Measurements from ENCODE around the gene GLYR1.

DNA sequence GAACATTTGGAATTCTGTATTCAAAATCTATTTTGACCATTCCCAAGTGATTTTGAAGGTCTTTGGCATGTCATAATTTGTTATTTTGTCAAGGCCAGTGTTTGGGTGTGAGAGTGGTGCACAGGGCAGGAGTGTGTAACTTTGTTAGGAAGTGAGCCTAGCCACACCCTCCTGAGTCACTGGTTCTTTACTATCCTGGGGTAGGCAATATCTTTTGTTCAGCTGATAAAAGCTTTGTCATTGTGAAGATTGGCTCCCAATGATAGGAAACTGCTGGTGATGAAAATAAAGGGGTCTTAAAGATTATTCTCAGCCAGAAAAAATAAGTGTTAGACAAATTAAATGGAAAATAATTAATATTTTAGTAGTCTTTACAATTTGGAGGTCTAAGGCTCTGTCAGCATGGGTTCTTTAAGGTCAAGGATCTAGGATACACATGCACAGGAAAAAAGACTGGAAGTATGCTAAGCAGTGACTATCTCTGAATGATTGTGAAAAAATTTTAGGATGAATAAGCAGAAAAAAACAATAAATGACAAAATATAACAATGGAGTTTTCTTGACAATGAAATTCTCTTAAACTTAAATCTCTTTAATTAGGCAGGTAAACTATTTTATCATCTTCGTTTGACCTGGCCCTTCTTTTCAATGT, 5.3 kb upstream of the GLYR1 start:
- TF ChIP-seq, protein P1, sequence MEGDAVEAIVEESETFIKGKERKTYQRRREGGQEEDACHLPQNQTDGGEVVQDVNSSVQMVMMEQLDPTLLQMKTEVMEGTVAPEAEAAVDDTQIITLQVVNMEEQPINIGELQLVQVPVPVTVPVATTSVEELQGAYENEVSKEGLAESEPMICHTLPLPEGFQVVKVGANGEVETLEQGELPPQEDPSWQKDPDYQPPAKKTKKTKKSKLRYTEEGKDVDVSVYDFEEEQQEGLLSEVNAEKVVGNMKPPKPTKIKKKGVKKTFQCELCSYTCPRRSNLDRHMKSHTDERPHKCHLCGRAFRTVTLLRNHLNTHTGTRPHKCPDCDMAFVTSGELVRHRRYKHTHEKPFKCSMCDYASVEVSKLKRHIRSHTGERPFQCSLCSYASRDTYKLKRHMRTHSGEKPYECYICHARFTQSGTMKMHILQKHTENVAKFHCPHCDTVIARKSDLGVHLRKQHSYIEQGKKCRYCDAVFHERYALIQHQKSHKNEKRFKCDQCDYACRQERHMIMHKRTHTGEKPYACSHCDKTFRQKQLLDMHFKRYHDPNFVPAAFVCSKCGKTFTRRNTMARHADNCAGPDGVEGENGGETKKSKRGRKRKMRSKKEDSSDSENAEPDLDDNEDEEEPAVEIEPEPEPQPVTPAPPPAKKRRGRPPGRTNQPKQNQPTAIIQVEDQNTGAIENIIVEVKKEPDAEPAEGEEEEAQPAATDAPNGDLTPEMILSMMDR (IDR thresholded peaks at IDR 0.05), result no peak
- no peak for TF ChIP-seq POLR2A (IDR thresholded peaks at IDR 0.05)

Measured in vagina (tissue), 2 donors.